PC-3 (cell line): ENCODE data around the gene A2ML1. TPM values are rescaled to one million over a fixed set of nuclear protein-coding genes. Genes with fewer than 3 reads are reported as not detected.

ENCODE experiments used
- ATAC-seq: fragments of 200-7000 bp; cut with Tn5 transposase; 2 replicates; pipeline ENCODE4 v1.9.1; 2020; ENCODE audit warnings: mild to moderate bottlenecking, moderate library complexity
- BruUV-seq: library from RNA; stranded (reverse); fragments of 400-500 nt; replicated peaks from 2 replicates; lab custom pipeline; 2021; lab: Mats Ljungman, UMichigan
- CTCF ChIA-PET: fragments of 300-600 bp; sonication (Branson Sonifier 250); formaldehyde crosslinking; loops from one replicate; lab custom pipeline; 2022; ENCODE audit warnings: antibody characterized with exemption; lab: Charles Lee
- POLR2A ChIA-PET: fragments of 300-600 bp; sonication (Branson Sonifier 250); formaldehyde crosslinking; loops from one replicate; lab custom pipeline; 2022; ENCODE audit warnings: antibody characterized with exemption; ENCODE audit not compliant: unreplicated experiment; lab: Charles Lee
- DNase-seq: peaks from one replicate; pipeline ENCODE4 v3.0.0-alpha.2; 2015
- H2AFZ ChIP-seq: fragments of 300-600 bp; sonication (generic); 2 replicates; pipeline ENCODE4 v1.6.0; 2016; ENCODE audit warnings: antibody characterized with exemption, low read length
- H3F3A ChIP-seq: fragments of 300-600 bp; sonication (generic); one replicate; pipeline ENCODE4 v1.6.0; 2017; ENCODE audit warnings: antibody characterized with exemption, low read length, control low read depth, mild to moderate bottlenecking; ENCODE audit not compliant: unreplicated experiment
- H3K27ac ChIP-seq: fragments of 300-600 bp; sonication (generic); 2 replicates; pipeline ENCODE4 v1.5.1; 2016; ENCODE audit warnings: mild to moderate bottlenecking, low read length
- H3K27me3 ChIP-seq: fragments of 300-600 bp; sonication (generic); 2 replicates; pipeline ENCODE4 v1.6.1; 2016; ENCODE audit warnings: low read length, mixed read lengths
- H3K36me3 ChIP-seq: fragments of 300-600 bp; sonication (generic); 2 replicates; pipeline ENCODE4 v1.6.1; 2016; ENCODE audit warnings: low read depth, mixed run types, low read length, mixed read lengths
- H3K4me1 ChIP-seq: fragments of 300-600 bp; sonication (generic); 2 replicates; pipeline ENCODE4 v1.5.1; 2016; ENCODE audit warnings: low read length; ENCODE audit not compliant: insufficient read depth
- H3K4me2 ChIP-seq: fragments of 300-600 bp; sonication (generic); 2 replicates; pipeline ENCODE4 v1.6.0; 2016; ENCODE audit warnings: low read length
- H3K4me3 ChIP-seq: fragments of 300-600 bp; sonication (generic); 2 replicates; pipeline ENCODE4 v1.5.1; 2016; ENCODE audit warnings: mild to moderate bottlenecking, low read length, mixed read lengths
- H3K79me2 ChIP-seq: fragments of 300-600 bp; sonication (generic); 2 replicates; pipeline ENCODE4 v1.6.1; 2017; ENCODE audit warnings: low read length, mixed read lengths
- H3K9ac ChIP-seq: fragments of 300-600 bp; sonication (generic); 2 replicates; pipeline ENCODE4 v1.6.0; 2016; ENCODE audit warnings: mild to moderate bottlenecking, low read length
- H3K9me2 ChIP-seq: fragments of 300-600 bp; sonication (generic); replicated peaks from 2 replicates; pipeline ENCODE4 v1.6.1; 2016; ENCODE audit warnings: mixed run types, low read length, mixed read lengths
- H3K9me3 ChIP-seq: fragments of 300-600 bp; sonication (generic); 2 replicates; pipeline ENCODE4 v1.6.1; 2016; ENCODE audit warnings: low read length, mixed read lengths
- H4K20me1 ChIP-seq: fragments of 300-600 bp; sonication (generic); 2 replicates; pipeline ENCODE4 v1.6.1; 2016; ENCODE audit warnings: low read length, mixed read lengths
- EZH2 ChIP-seq: fragments of 300-600 bp; sonication (generic); IDR thresholded peaks from one replicate; pipeline ENCODE4 v1.6.1; 2017; ENCODE audit warnings: antibody characterized with exemption, mild to moderate bottlenecking, low read length; ENCODE audit not compliant: unreplicated experiment
- EZH2phosphoT487 ChIP-seq: fragments of 300-600 bp; sonication (generic); IDR thresholded peaks from 2 replicates; pipeline ENCODE4 v1.6.1; 2018; ENCODE audit warnings: mild to moderate bottlenecking, antibody characterized with exemption, low read length, borderline replicate concordance
- intact Hi-C: fragments of 100-400 bp; cut with micrococcal nuclease; formaldehyde crosslinking; loops from 2 replicates; pipeline ENCODE4 v1.9.0; 2023
- total RNA-seq: library from RNA; depleted of rRNA; stranded (reverse); fragments of >200 nt; gene quantifications from 2 replicates; pipeline ENCODE4 v1.2.3, GENCODE V29; 2014
- TF ChIP-seq, protein P1 (sequence below): fragments of 300-600 bp; sonication (generic); conservative IDR thresholded peaks from 2 replicates; pipeline ENCODE4 v1.5.1; 2017; ENCODE audit warnings: antibody characterized with exemption, low read depth, mild to moderate bottlenecking, low read length

Gene A2ML1
- total RNA-seq, 1 experiment from 2014 or later: 0.36 TPM

DNA sequence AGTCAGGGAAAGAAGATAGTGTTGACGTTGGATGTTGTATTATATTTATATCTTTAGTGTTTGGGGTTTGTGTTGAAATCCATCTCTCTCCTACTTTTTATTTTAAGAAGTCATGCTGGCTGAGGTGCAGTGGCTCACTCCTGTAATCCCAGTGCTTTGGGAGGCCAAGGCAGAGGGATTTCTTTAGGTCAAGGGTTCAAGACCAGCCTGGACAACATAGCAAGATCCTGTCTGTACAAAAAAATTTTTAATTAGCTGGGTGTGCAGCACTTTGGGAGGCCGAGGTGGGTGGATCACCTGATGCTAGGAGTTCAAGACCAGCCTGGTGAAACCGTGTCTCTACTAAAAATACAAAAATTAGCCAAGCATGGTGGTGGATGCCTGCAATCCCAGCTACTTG, 23.9 kb downstream of the A2ML1 start:
- Histone ChIP-seq H3K4me1 (no peaks in the 10 kb centered on the region), H3K4me3 (no peak overlapping the region), H2AFZ (no peak overlapping the region), H3K9ac (no peak overlapping the region), H3K4me2 (no peak overlapping the region), H3K9me3 (no peaks in the 10 kb centered on the region), H3K27me3 (0 out of 2 replicates have a peak, but pooled peaks cover 2% of the 10 kb centered on the region), H3K79me2 (no peaks in the 10 kb centered on the region), H3K9me2 (no peaks in the 10 kb centered on the region), H3F3A (no peaks in the 10 kb centered on the region), H3K36me3 (no peaks in the 10 kb centered on the region), H3K27ac (no peak overlapping the region), H4K20me1 (no peaks in the 10 kb centered on the region)
- POLR2A ChIA-PET: no interaction called here
- no TSS peak for BruUV-seq
- no peak for DNase-seq
- ATAC-seq: no peak
- CTCF ChIA-PET: no interaction called here
- intact Hi-C loops: no loop called here
- TF ChIP-seq EZH2phosphoT487 (no peak), EZH2 (no peak)
- TF ChIP-seq, protein P1, sequence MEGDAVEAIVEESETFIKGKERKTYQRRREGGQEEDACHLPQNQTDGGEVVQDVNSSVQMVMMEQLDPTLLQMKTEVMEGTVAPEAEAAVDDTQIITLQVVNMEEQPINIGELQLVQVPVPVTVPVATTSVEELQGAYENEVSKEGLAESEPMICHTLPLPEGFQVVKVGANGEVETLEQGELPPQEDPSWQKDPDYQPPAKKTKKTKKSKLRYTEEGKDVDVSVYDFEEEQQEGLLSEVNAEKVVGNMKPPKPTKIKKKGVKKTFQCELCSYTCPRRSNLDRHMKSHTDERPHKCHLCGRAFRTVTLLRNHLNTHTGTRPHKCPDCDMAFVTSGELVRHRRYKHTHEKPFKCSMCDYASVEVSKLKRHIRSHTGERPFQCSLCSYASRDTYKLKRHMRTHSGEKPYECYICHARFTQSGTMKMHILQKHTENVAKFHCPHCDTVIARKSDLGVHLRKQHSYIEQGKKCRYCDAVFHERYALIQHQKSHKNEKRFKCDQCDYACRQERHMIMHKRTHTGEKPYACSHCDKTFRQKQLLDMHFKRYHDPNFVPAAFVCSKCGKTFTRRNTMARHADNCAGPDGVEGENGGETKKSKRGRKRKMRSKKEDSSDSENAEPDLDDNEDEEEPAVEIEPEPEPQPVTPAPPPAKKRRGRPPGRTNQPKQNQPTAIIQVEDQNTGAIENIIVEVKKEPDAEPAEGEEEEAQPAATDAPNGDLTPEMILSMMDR: no peak

DNA sequence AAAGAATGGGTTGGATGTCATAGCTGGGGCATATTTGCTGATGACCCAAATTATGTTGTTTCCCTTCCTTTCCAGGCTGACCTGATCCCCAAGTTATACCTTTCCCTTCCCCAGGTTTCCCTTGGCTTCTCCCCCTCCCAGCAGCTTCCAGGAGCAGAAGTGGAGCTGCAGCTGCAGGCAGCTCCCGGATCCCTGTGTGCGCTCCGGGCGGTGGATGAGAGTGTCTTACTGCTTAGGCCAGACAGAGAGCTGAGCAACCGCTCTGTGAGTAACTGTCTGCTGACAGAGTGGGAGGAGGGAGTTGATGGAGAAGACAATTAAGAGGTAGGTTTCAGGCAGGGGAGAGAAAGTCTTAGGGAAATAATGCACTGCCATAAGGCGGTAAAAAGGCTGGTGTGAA, 25.0 kb downstream of the A2ML1 start:
- DNase-seq: no peak
- no peak for TF ChIP-seq EZH2
- no peak for TF ChIP-seq EZH2phosphoT487
- TF ChIP-seq, protein P1: no peak
- BruUV-seq: no TSS peak
- intact Hi-C loops: no loop called here
- POLR2A ChIA-PET: no interaction called here
- no peaks in the 10 kb centered on the region for H3K36me3 ChIP-seq
- no peak overlapping the region for H3K4me3 ChIP-seq
- H3K27me3 ChIP-seq: no peaks in the 10 kb centered on the region
- H3K27ac ChIP-seq: no peak overlapping the region
- no peaks in the 10 kb centered on the region for H3K9me2 ChIP-seq
- no peaks in the 10 kb centered on the region for H3K79me2 ChIP-seq
- no peaks in the 10 kb centered on the region for H3F3A ChIP-seq
- H3K4me2 ChIP-seq: no peak overlapping the region
- H3K9me3 ChIP-seq: no peaks in the 10 kb centered on the region
- ATAC-seq: no peak
- CTCF ChIA-PET: no interaction called here
- H2AFZ ChIP-seq: no peak overlapping the region
- H3K4me1 ChIP-seq: no peaks in the 10 kb centered on the region
- H4K20me1 ChIP-seq: no peaks in the 10 kb centered on the region
- H3K9ac ChIP-seq: no peak overlapping the region

DNA sequence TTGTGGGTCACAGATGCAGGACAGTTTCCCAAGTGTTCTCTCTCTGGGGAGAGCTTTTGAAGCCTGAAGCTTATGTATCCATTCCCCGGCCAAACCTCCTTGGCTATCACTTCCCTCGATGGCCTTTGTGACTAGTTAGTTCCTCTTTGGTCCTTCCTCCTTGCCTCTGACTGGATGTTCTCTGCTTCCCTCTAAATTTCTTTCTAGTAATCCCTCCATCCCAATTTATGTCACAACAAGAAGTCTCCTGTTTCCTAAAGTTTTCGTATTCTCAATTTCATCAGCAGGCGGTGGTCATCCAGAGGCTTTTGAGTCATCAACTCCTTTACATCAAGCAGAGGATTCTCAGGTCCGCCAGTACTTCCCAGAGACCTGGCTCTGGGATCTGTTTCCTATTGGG, 27.5 kb downstream of the A2ML1 start:
- Histone ChIP-seq H2AFZ (no peak overlapping the region), H3K36me3 (no peaks in the 10 kb centered on the region), H3K4me2 (no peak overlapping the region), H3K9ac (no peak overlapping the region), H3K9me2 (no peaks in the 10 kb centered on the region), H3K27me3 (no peaks in the 10 kb centered on the region), H3K27ac (no peak overlapping the region), H3K4me3 (no peak overlapping the region), H4K20me1 (no peaks in the 10 kb centered on the region), H3F3A (no peaks in the 10 kb centered on the region), H3K9me3 (no peaks in the 10 kb centered on the region), H3K4me1 (no peaks in the 10 kb centered on the region), H3K79me2 (no peaks in the 10 kb centered on the region)
- DNase-seq (no peak), ATAC-seq (no peak)
- ChIA-PET POLR2A (no interaction called here), CTCF (no interaction called here)
- intact Hi-C loops: no loop called here
- BruUV-seq: no TSS peak
- no peak for TF ChIP-seq EZH2
- TF ChIP-seq, protein P1: no peak
- no peak for TF ChIP-seq EZH2phosphoT487
